OCI-LY1 (cell line): ENCODE data around the gene BBX.

Experiments
- EZH2 ChIP-seq: fragments of 200-600 bp; sonication (generic), shearing (Covaris generic); IDR thresholded peaks from 2 replicates; pipeline ENCODE4 v1.8.0; 2017; ENCODE audit warnings: borderline replicate concordance, mixed run types, mild to moderate bottlenecking, antibody characterized with exemption, low read length, moderate library complexity, mixed read lengths
- TF ChIP-seq, protein P1 (sequence below): fragments of 200-600 bp; sonication (generic), shearing (Covaris generic); IDR thresholded peaks from 2 replicates; pipeline ENCODE4 v1.5.1; 2017; ENCODE audit warnings: mild to moderate bottlenecking, antibody characterized with exemption, low read length, moderate library complexity, mixed read lengths

DNA sequence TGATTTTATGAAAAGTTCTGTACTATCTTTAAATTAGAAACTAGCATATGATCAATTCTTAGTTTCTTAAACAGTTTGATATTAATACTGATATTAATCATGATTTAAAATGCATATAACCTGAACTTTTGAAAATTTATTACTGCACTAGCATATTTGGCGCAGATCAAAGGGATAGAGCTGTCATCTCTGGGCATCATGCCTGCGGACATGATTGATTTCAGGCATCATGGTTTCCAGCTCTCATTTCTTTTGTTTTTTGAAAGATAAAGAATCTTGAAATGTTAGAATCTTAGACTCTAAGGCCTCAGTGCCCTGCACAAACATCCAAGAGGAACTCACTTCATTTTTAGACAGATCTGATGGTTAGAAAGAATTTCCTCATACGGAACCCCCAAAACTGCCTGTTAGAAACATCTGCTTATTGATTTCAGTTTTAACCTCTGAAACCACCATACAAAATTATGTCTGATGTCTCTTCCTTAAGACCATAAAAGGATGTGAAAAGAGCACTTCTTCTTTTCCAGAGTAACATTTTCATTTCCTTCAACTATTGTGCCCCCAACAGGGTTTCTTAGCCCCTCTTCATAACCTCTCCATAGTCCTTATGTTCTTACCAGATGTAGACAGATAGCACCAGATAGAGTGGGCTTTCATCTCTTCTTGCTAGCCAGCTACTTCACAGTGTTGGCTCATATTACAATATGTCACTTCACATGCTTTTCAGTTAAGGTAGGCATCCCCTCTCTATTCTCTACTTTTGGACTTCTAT is 110.8 kb downstream of the BBX start:
- no peak for TF ChIP-seq EZH2
- TF ChIP-seq, protein P1, sequence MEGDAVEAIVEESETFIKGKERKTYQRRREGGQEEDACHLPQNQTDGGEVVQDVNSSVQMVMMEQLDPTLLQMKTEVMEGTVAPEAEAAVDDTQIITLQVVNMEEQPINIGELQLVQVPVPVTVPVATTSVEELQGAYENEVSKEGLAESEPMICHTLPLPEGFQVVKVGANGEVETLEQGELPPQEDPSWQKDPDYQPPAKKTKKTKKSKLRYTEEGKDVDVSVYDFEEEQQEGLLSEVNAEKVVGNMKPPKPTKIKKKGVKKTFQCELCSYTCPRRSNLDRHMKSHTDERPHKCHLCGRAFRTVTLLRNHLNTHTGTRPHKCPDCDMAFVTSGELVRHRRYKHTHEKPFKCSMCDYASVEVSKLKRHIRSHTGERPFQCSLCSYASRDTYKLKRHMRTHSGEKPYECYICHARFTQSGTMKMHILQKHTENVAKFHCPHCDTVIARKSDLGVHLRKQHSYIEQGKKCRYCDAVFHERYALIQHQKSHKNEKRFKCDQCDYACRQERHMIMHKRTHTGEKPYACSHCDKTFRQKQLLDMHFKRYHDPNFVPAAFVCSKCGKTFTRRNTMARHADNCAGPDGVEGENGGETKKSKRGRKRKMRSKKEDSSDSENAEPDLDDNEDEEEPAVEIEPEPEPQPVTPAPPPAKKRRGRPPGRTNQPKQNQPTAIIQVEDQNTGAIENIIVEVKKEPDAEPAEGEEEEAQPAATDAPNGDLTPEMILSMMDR = no peak
